GM18519 (cell line): ENCODE measurements around the gene LDB2.

Experiments used
- ATAC-seq: cut with Tn5 transposase; IDR thresholded peaks from one replicate; pipeline ENCODE4 v1.9.1; 2021; ENCODE audit warnings: mild to moderate bottlenecking, moderate library complexity; ENCODE audit not compliant: unreplicated experiment, low FRiP score

The LDB2 gene

GRCh38 chr4:16760617-16761363 is 137.7 kb downstream of the LDB2 start:
- ATAC-seq = no peak

GRCh38 chr4:16759931-16760582 is 138.4 kb downstream of the LDB2 start:
- no peak for ATAC-seq

- ATAC-seq = no peak
These were observed 139.6 kb downstream of the LDB2 start for GRCh38 chr4:16758816-16759215.

GRCh38 chr4:16758255-16758654 is 140.2 kb downstream of the LDB2 start:
- ATAC-seq = no peak

GRCh38 chr4:16757080-16757521 is 141.3 kb downstream of the LDB2 start:
- no peak for ATAC-seq

GRCh38 chr4:16754104-16754503 is 144.3 kb downstream of the LDB2 start:
- ATAC-seq = no peak

GRCh38 chr4:16752150-16752549 is 146.3 kb downstream of the LDB2 start:
- ATAC-seq = no peak

GRCh38 chr4:16750882-16751642 is 147.4 kb downstream of the LDB2 start:
- ATAC-seq = no peak

GRCh38 chr4:16750216-16750615 is 148.2 kb downstream of the LDB2 start:
- no peak for ATAC-seq

GRCh38 chr4:16745887-16746286 is 152.6 kb downstream of the LDB2 start:
- ATAC-seq = no peak

- no peak for ATAC-seq
These were observed 153.3 kb downstream of the LDB2 start for GRCh38 chr4:16745009-16745635.

GRCh38 chr4:16741287-16741686 is 157.2 kb downstream of the LDB2 start:
- no peak for ATAC-seq

- ATAC-seq = no peak
These were observed 158.3 kb downstream of the LDB2 start for GRCh38 chr4:16739997-16740624.

GRCh38 chr4:16738558-16738957 is 159.9 kb downstream of the LDB2 start:
- ATAC-seq = no peak

- no peak for ATAC-seq
These were observed 164.9 kb downstream of the LDB2 start for GRCh38 chr4:16733509-16733908.

GRCh38 chr4:16732741-16733140 is 165.7 kb downstream of the LDB2 start:
- no peak for ATAC-seq

GRCh38 chr4:16731776-16732380 is 166.6 kb downstream of the LDB2 start:
- ATAC-seq = no peak

GRCh38 chr4:16730522-16731205 is 167.8 kb downstream of the LDB2 start:
- ATAC-seq = no peak

- ATAC-seq = no peak
These were observed 169.1 kb downstream of the LDB2 start for GRCh38 chr4:16729336-16729735.
